GM19328 (cell line): ENCODE measurements around the gene GSDMA.

Experiments used
- ATAC-seq: cut with Tn5 transposase; IDR thresholded peaks from one replicate; pipeline ENCODE4 v1.9.1; 2021; ENCODE audit warnings: mild to moderate bottlenecking, moderate library complexity; ENCODE audit not compliant: unreplicated experiment

GSDMA gene

GRCh38 chr17:40018211-40019121 lies 55.7 kb downstream of the GSDMA start:
- no peak for ATAC-seq

GRCh38 chr17:40019140-40019991 lies 56.6 kb downstream of the GSDMA start:
- ATAC-seq, result no peak

GRCh38 chr17:40020146-40020545 lies 57.3 kb downstream of the GSDMA start:
- no peak for ATAC-seq

GRCh38 chr17:40021451-40021971 lies 58.7 kb downstream of the GSDMA start:
- ATAC-seq, result no peak

GRCh38 chr17:40022497-40022896 lies 59.7 kb downstream of the GSDMA start:
- ATAC-seq, result no peak

GRCh38 chr17:40022961-40023541 lies 60.2 kb downstream of the GSDMA start:
- ATAC-seq, result no peak

GRCh38 chr17:40023590-40024292 lies 60.9 kb downstream of the GSDMA start:
- ATAC-seq, result no peak

GRCh38 chr17:40024901-40025300 lies 62.1 kb downstream of the GSDMA start:
- no peak for ATAC-seq

- ATAC-seq, result no peak
These were observed 62.8 kb downstream of the GSDMA start for GRCh38 chr17:40025559-40025958.

- ATAC-seq, result no peak
These were observed 63.4 kb downstream of the GSDMA start for GRCh38 chr17:40025991-40026815.

- no peak for ATAC-seq
These were observed 64.2 kb downstream of the GSDMA start for GRCh38 chr17:40026816-40027613.
